Transverse colon (tissue), 4 donors: ENCODE data around the gene COTL1. TPM values are rescaled to one million over a fixed set of nuclear protein-coding genes. Genes with fewer than 3 reads are reported as not detected.

Source experiments
- DNase-seq: peaks from one replicate; pipeline ENCODE4 v3.0.0-alpha.2; 2019
- H3K27ac ChIP-seq, 4 donors: fragments of 200-600 bp; sonication (generic); 2 replicates each; pipeline ENCODE4 v1.5.1; 2016 to 2018; ENCODE audit warnings: inconsistent platforms in 4 of 4
- H3K27me3 ChIP-seq: fragments of 200-600 bp; sonication (generic); 2 replicates; pipeline ENCODE4 v1.5.1; 2017; ENCODE audit warnings: inconsistent platforms
- H3K36me3 ChIP-seq, 4 donors: fragments of 200-600 bp; sonication (generic); 2 replicates each; pipeline ENCODE4 v1.5.1; 2017 to 2019; ENCODE audit warnings: inconsistent platforms in 4 of 4
- H3K4me1 ChIP-seq, 4 donors: fragments of 200-600 bp; sonication (generic); 2 replicates each; pipeline ENCODE4 v1.5.1; 2017 to 2020; ENCODE audit warnings: inconsistent platforms in 4 of 4
- H3K4me3 ChIP-seq, 4 donors: fragments of 200-600 bp; sonication (generic); 1 replicate in 1 of 4; 2 replicates in 3 of 4; pipeline versions ENCODE4 v1.5.1 to v1.6.1; 2017 to 2019; ENCODE audit warnings: inconsistent platforms in 4 of 4
- H3K9me3 ChIP-seq, 2 donors: fragments of 200-600 bp; sonication (generic); 2 replicates each; pipeline ENCODE4 v1.5.1; 2017 to 2019; ENCODE audit warnings: inconsistent platforms in 2 of 2
- EP300 ChIP-seq: sonication (generic); formaldehyde crosslinking; IDR thresholded peaks from one replicate; pipeline ENCODE4 v1.6.1; 2017; ENCODE audit warnings: antibody characterized with exemption, low read depth
- POLR2A ChIP-seq: fragments of 450-650 bp; IDR thresholded peaks from one replicate; pipeline ENCODE4 v1.6.1; 2016; ENCODE audit warnings: antibody characterized with exemption, mild to moderate bottlenecking, moderate library complexity
- POLR2AphosphoS5 ChIP-seq, 3 donors: sonication (generic); formaldehyde crosslinking; IDR thresholded peaks; one replicate each; pipeline ENCODE4 v1.6.1; 2016; ENCODE audit warnings: antibody characterized with exemption in 3 of 3
- WGBS, 2 donors: methylation state at CpG; one replicate each; pipeline ENCODE4 v1.1.5; 2018; ENCODE audit warnings: low coverage in 1 of 2; 5-methylcytosine and 5-hydroxymethylcytosine counted together
- in situ Hi-C, 4 donors: fragments of 200-750 bp; cut with MboI; loops; one replicate each; pipeline versions ENCODE4 v1.15.0 to v1.15.1; 2017; ENCODE audit warnings: low sequenced_read_pairs in 3 of 4, low pct_ligation_motif_present in 1 of 4, low pct_unique_long_range_greater_than_20kb in 1 of 4
- intact Hi-C: fragments of 100-400 bp; cut with DNase I; formaldehyde crosslinking; loops from one replicate; pipeline ENCODE4 v1.15.1; 2023; ENCODE audit warnings: low total_unique reads
- total RNA-seq, 4 donors: library from RNA; depleted of rRNA; stranded (reverse); fragments of >200 nt; gene quantifications; one replicate each; pipeline ENCODE4 v1.1.0, GENCODE V29; 2016
- TF ChIP-seq, protein P1 (sequence below), 5 experiments: fragments of 200-600 bp in 3 of 5; fragments of 450-650 bp in 2 of 5; sonication (generic) in 3 of 5; IDR thresholded peaks; 1 replicate in 2 of 5; 2 replicates in 3 of 5; pipeline ENCODE4 v1.5.1; 2016 to 2017; ENCODE audit warnings: antibody characterized with exemption in 5 of 5, inconsistent platforms in 3 of 5, mild to moderate bottlenecking in 2 of 5, moderate library complexity in 1 of 5

The COTL1 gene
- total RNA-seq, 4 donors from 2014 or later, result 31.1 to 78.9 (median 47.9) TPM

- Histone ChIP-seq H3K27me3 (no peaks in the 10 kb centered on the region), H3K27ac (no peak overlapping the region), H3K9me3 (no peaks in the 10 kb centered on the region), H3K36me3 (no peaks in the 10 kb centered on the region), H3K4me3 (no peak overlapping the region), H3K4me1 (peaks cover 0 to 18% (median 9%) of the 10 kb centered on the region in 4 donors)
- DNase-seq, result no peak
- no peak for TF ChIP-seq POLR2AphosphoS5 (IDR thresholded peaks at IDR 0.05)
- TF ChIP-seq, protein P1, sequence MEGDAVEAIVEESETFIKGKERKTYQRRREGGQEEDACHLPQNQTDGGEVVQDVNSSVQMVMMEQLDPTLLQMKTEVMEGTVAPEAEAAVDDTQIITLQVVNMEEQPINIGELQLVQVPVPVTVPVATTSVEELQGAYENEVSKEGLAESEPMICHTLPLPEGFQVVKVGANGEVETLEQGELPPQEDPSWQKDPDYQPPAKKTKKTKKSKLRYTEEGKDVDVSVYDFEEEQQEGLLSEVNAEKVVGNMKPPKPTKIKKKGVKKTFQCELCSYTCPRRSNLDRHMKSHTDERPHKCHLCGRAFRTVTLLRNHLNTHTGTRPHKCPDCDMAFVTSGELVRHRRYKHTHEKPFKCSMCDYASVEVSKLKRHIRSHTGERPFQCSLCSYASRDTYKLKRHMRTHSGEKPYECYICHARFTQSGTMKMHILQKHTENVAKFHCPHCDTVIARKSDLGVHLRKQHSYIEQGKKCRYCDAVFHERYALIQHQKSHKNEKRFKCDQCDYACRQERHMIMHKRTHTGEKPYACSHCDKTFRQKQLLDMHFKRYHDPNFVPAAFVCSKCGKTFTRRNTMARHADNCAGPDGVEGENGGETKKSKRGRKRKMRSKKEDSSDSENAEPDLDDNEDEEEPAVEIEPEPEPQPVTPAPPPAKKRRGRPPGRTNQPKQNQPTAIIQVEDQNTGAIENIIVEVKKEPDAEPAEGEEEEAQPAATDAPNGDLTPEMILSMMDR (IDR thresholded peaks at IDR 0.05), result no peak
- TF ChIP-seq POLR2A, result no peak
- no peak for TF ChIP-seq EP300
- intact Hi-C loops (no loop called here), in situ Hi-C loops (no loop called here)
- WGBS, 2 donors, result 59% methylated on average over 19 of the region's 19 CpGs; no CpG with 5 or more reads in 1 of the 2 donors
These were observed 62.3 kb downstream of the COTL1 start for GRCh38 chr16:84555418-84556196.

DNA sequence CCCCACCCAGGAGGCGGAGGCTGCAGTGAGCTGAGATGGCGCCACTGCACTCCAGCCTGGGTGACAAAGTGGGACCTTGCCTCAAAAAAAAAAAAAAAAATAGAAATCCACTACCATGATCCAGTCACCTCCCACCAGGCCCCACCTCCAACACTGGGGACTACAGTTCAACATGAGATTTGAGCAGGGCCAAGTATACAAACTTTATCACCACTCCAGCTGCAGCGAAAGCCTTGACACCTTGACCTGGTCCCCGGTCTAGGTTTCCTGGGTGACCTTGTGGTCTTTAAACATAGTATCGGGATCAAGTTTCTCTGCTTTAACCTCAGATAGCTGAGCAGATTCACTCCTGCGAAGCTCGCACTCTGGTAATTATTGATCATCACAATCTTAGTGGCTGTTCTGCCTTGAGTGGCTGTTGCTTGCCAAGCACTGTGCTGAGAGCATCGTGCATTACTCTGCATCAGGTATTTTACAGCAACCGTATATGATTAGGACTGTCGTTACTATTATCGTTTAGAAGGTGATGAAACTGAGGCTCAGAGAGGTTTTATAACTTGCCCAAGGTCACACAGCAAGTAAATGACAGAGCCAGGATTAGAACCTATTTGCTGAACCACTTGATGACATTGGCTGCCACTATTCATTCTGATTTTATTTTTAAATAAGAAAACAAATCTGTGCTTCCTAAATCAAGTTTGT, 63.1 kb downstream of the COTL1 start:
- Histone ChIP-seq H3K36me3 (no peaks in the 10 kb centered on the region), H3K4me3 (no peak overlapping the region), H3K27ac (no peak overlapping the region), H3K9me3 (no peaks in the 10 kb centered on the region), H3K27me3 (no peaks in the 10 kb centered on the region), H3K4me1 (peaks cover 0 to 12% (median 6%) of the 10 kb centered on the region in 4 donors)
- in situ Hi-C loops, result no loop called here
- no peak for DNase-seq
- TF ChIP-seq, protein P1 (IDR thresholded peaks at IDR 0.05), result no peak
- 81 to 88% methylated on average over 8 to 11 of the region's 11 CpGs for WGBS, 2 donors
- intact Hi-C loops, result no loop called here

GRCh38 chr16:84553873-84554399, 63.9 kb downstream of the COTL1 start:
- H3K27ac ChIP-seq, result peak overlapping the region; percentile 0 to 42 (median 20)
- intact Hi-C loops, result no loop called here
- no peak for DNase-seq
- H3K9me3 ChIP-seq, result no peaks in the 10 kb centered on the region
- in situ Hi-C loops, result no loop called here
- H3K4me3 ChIP-seq, result no peak overlapping the region
- no peaks in the 10 kb centered on the region for H3K27me3 ChIP-seq
- H3K4me1 ChIP-seq, result peaks cover 0 to 3% (median 2%) of the 10 kb centered on the region in 4 donors
- H3K36me3 ChIP-seq, result no peaks in the 10 kb centered on the region
- TF ChIP-seq POLR2A (no peak), EP300 (no peak), POLR2AphosphoS5 (IDR thresholded peaks at IDR 0.05) (no peak)
- TF ChIP-seq, protein P1 (IDR thresholded peaks at IDR 0.05), result no peak
- WGBS, 2 donors, result 83 to 88% methylated on average over 5 to 11 of the region's 11 CpGs

- WGBS, 2 donors, result 65% methylated on average over 4 of the region's 4 CpGs; no CpG with 5 or more reads in 1 of the 2 donors
- in situ Hi-C loops (no loop called here), intact Hi-C loops (no loop called here)
- Histone ChIP-seq H3K27ac (no peak overlapping the region), H3K4me1 (no peaks in the 10 kb centered on the region), H3K9me3 (no peaks in the 10 kb centered on the region), H3K36me3 (no peaks in the 10 kb centered on the region), H3K27me3 (no peaks in the 10 kb centered on the region), H3K4me3 (no peak overlapping the region)
- no peak for TF ChIP-seq POLR2AphosphoS5 (IDR thresholded peaks at IDR 0.05)
- TF ChIP-seq POLR2A, result no peak
- no peak for TF ChIP-seq EP300
- TF ChIP-seq, protein P1 (IDR thresholded peaks at IDR 0.05), result no peak
- no peak for DNase-seq
These were observed 65.7 kb downstream of the COTL1 start for GRCh38 chr16:84552135-84552534.
